ENCODE data around the gene SLF1.
A peak's percentile ranks its signal among the peaks of the same experiment; 100 is the strongest.
"Not testable (repeated sequence)": the region's sequence is repeated elsewhere in the genome, so short reads cannot be mapped to it uniquely, and the experiment has no call there.

Gene SLF1

DNA sequence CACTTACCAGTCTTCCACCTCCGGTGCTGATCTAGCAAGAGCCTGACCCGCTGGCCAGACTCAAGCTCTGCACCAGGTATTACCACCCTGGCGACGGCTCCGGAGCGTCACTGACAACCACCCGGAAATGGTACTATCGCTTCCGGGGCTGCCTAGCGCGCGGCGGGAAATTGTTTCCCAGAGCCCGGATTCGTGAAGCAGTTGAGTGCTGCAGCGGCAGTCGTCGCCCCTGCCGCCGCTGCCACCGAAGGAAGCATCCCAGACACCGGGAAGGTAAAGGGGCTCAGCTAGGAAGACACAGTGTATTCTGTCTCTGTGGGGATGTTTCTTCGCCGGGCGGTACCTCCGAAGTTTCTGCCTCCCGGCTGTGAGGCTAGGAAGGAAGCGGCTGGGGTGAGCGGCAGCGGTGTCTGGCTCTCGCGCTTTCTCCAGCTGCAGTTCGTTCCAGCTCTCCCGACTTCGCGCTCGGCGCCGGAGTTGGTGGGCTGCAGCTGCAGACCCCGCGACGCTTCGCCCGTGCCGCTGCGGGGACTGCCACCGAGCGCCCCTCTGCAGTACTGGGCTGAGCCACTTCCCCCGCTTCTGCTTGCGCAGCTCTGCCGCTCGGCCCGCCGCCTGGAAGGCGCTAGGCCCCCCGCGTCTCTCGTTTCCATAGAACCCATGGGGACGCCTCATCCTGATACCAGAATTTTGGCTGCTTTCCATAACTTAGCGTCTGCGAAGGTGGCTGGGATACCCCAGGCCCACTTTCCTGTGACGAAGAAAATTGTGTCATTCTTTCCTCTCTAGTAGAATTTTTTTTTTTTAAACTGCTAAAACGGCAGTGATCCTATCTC is at the start of gene SLF1, which contains the start of gene KIAA0825:
SLF1 (plus strand) TSS at position 177 of the 836 bp plus-strand sequence. CDS start 10,142 bp downstream, outside the sequence.
KIAA0825 (minus strand) TSS at position 112 of the 836 bp plus-strand sequence. CDS start 81,478 bp downstream, outside the sequence.
- H3K36me3 Mint-ChIP-seq (ENCODE audit: low read depth), result peaks cover 17% of the 10 kb centered on the region
- peaks cover 27% of the 10 kb centered on the region for H3K4me1 Mint-ChIP-seq (ENCODE audit: low read depth)
- intact Hi-C loops (cut with micrococcal nuclease), result loop anchor here (10.0 kb wide), 2 partner anchors 116 to 504 kb away; a partner anchor contains a TSS
- H3K27ac Mint-ChIP-seq, result peak within 1 kb of the TSS; percentile 90
- no peaks in the 10 kb centered on the region for H3K27me3 Mint-ChIP-seq
- peak within 1 kb of the TSS; percentile 89 for H3K4me3 Mint-ChIP-seq
- no peaks in the 10 kb centered on the region for H3K9me3 Mint-ChIP-seq

DNA sequence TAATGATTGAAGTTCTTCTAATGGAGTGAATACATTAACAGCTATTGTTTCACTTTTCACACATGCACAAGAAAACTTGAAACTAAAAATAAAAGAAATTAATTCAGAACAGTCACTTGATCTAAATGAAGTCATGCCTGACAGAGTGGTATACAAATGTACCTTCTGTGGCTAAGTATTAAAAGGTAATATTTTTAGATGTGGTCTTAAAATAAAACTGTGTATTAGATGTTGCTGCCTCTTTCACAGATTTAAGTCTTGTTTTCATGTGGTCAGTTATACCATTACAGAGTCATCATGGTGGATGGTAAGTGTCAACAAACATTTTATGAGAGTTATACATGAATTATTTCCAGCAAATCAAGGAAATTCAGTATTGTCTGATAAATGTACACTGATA is 47.1 kb upstream of the SLF1 start:
- no peak overlapping the region for H3K27ac Mint-ChIP-seq
- intact Hi-C loops (cut with micrococcal nuclease), result no loop called here
- no peak overlapping the region for H3K4me3 Mint-ChIP-seq
- H3K4me1 Mint-ChIP-seq (ENCODE audit: low read depth), result no peaks in the 10 kb centered on the region
- no peaks in the 10 kb centered on the region for H3K36me3 Mint-ChIP-seq (ENCODE audit: low read depth)
- no peaks in the 10 kb centered on the region for H3K27me3 Mint-ChIP-seq
- H3K9me3 Mint-ChIP-seq, result no peaks in the 10 kb centered on the region

DNA sequence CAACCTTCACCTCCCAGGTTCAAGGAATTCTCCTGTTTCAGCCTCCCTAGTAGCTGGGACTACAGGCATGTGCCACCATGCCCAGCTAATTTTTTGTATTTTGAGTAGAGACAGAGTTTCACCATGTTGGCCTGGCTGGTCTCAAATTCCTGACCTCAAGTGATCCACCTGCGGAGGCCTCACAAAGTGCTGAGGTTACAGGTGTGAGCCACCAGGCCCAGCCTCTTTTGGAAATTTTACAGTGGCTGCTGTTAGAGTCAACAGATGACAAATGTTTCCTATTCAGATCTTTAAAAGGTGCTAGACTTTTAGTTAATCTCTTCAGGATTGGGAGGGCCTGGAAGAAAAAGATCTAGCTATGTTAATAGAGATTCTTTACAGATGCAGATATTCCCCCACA is 45.1 kb upstream of the SLF1 start:
- H3K36me3 Mint-ChIP-seq (ENCODE audit: low read depth); H3K4me3 Mint-ChIP-seq; H3K27ac Mint-ChIP-seq; H3K27me3 Mint-ChIP-seq; intact Hi-C loops (cut with micrococcal nuclease); H3K4me1 Mint-ChIP-seq (ENCODE audit: low read depth); H3K9me3 Mint-ChIP-seq: not testable (repeated sequence)

DNA sequence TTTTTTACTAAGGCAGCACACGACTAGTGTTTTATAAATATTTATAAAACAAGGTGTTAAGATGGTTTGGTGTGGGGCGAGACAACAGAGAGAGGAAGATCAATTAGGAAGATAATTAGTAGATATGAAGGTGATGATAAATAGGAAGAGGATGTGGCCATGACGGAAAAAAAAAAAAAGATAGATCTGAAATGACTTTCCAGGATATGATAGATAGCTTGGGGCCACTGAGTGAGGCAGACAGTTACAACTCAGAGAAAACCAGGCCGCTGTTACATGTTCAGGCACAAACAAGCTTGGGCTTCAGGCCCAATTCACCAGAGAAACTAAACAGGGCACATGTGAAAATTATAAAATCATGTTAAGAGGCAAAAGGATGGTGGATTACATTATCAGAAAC is 43.3 kb upstream of the SLF1 start:
- intact Hi-C loops (cut with micrococcal nuclease), result no loop called here
- Mint-ChIP-seq H3K4me3 (no peak overlapping the region), H3K27ac (no peak overlapping the region), H3K27me3 (no peaks in the 10 kb centered on the region), H3K9me3 (no peaks in the 10 kb centered on the region), H3K36me3 (ENCODE audit: low read depth) (no peaks in the 10 kb centered on the region), H3K4me1 (ENCODE audit: low read depth) (no peaks in the 10 kb centered on the region)

DNA sequence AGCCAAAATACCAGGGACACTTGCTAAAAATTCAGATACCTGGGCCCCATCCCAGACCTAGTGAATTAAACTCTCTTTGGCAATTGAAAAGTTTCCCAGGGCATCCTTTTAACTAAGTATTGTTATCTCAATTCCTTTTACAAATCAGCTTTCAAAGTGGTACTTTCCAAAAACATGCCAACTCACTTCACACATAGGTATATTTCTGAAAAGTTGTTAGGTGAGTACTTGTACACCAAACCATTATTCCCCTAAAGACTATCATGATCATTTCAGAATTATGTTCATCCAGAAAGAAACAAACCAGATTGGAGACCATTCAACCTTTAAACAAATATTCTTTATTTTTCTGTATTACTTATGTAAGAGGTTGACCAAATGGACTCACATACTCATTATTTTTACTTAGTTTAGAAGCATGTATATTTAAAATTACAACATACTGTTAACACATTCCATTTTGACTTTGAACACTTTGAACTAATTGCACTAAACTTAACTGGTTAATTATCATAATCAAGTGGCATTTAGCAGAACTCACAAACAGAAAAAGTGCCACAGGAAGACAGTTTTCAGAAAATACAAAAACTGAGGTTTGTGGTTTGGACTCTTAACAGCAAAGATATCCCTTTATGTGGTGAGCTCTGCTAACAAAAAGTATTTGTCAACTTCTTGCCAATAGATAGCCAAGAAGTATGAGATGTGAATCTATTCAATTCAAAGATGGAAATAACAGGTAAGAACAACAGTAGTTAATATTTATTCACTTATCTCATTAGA is 40.8 kb upstream of the SLF1 start:
- H3K9me3 Mint-ChIP-seq, result no peaks in the 10 kb centered on the region
- H3K36me3 Mint-ChIP-seq (ENCODE audit: low read depth), result no peaks in the 10 kb centered on the region
- H3K27me3 Mint-ChIP-seq, result no peaks in the 10 kb centered on the region
- H3K4me1 Mint-ChIP-seq (ENCODE audit: low read depth), result no peaks in the 10 kb centered on the region
- intact Hi-C loops (cut with micrococcal nuclease), result no loop called here
- no peak overlapping the region for H3K27ac Mint-ChIP-seq
- H3K4me3 Mint-ChIP-seq, result no peak overlapping the region

DNA sequence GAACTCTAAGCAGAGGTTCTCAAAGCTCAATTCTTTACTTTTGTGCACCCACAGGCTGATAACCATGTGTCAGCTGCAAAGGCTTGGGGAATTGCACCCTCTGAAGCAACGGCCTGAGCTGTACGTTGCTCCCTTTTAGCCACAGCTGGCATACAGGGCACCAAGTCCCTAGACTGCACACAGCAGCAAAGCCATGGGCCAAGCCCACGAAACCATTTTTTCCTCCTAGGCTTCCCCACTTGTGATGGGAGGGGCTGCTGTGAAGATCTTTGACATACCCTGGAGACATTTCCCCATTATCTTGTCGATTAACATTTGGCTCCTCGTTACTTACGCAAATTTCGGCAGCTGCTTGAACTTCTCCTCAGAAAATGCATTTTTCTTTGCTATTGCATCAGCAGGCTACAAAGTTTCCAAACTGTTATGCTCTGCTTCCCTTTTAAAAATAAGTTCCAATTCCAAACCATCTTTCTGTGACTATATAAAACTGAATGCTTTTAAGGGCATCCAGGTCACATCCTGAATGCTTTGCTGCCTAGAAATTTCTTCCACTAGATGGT is 23.1 kb upstream of the SLF1 start:
- Mint-ChIP-seq H3K4me3 (peak overlapping the region; percentile 20), H3K27ac (no peak overlapping the region), H3K27me3 (no peaks in the 10 kb centered on the region), H3K9me3 (peaks cover 7% of the 10 kb centered on the region), H3K36me3 (ENCODE audit: low read depth) (no peaks in the 10 kb centered on the region), H3K4me1 (ENCODE audit: low read depth) (peaks cover 14% of the 10 kb centered on the region)
- intact Hi-C loops (cut with micrococcal nuclease), result no loop called here

DNA sequence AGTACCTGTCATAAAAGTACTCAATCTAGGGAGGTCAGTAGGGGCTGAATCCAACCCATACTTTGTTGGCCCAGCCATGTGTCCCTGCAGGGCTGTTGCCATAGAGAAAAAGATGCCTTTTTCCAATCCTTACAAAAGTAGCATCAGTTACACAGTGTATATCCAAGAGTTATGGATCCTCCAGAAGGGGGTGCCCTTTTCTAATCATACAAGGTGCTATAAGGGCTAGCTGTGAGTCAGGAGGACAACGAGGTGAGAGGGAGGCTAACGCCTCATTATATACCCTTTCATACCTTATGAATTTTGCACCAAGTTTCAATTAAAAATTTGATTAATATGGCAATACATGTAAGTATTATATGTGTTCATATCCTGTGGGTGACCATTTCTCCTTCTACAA is 4.9 kb upstream of the SLF1 start:
- peaks cover 11% of the 10 kb centered on the region for H3K36me3 Mint-ChIP-seq (ENCODE audit: low read depth)
- intact Hi-C loops (cut with micrococcal nuclease), result loop anchor here (10.0 kb wide), 2 partner anchors 121 to 499 kb away; a partner anchor contains a TSS
- H3K4me1 Mint-ChIP-seq (ENCODE audit: low read depth), result peaks cover 8% of the 10 kb centered on the region
- no peak overlapping the region for H3K4me3 Mint-ChIP-seq
- no peaks in the 10 kb centered on the region for H3K9me3 Mint-ChIP-seq
- H3K27ac Mint-ChIP-seq, result no peak overlapping the region
- no peaks in the 10 kb centered on the region for H3K27me3 Mint-ChIP-seq

DNA sequence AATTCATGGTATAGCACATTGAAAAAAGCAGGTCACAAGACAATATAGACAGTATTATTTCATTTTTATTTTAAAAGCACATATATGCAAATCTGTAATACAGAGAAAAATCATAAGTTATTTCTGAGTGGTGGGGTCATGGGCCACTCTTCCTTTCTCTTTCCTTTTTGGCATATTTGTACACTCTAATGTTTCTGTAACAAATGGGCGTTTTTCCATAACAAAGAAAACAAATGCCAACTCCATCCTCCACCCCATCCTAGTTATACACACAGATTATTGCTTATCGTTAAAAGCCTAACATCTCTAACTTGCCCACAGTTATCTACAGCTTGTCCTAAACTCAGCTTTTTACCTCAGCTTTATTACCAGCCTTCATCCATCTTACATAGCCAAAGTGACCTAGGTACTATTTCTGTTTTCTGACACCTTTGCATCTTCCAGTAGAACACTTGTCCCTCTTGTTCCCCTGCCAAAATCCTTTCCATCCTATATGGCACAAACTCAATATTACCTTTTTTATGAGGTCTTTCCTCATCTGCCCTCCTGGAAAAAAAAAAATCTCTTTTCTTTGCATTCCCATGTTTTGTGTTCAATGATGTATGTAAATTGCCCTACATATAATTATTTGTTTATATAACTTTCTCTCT is 4.2 kb upstream of the SLF1 start:
- H3K36me3 Mint-ChIP-seq (ENCODE audit: low read depth), result peaks cover 17% of the 10 kb centered on the region
- peaks cover 13% of the 10 kb centered on the region for H3K4me1 Mint-ChIP-seq (ENCODE audit: low read depth)
- no peak overlapping the region for H3K4me3 Mint-ChIP-seq
- intact Hi-C loops (cut with micrococcal nuclease), result loop anchor here (10.0 kb wide), 2 partner anchors 121 to 499 kb away; a partner anchor contains a TSS
- no peaks in the 10 kb centered on the region for H3K9me3 Mint-ChIP-seq
- H3K27ac Mint-ChIP-seq, result no peak overlapping the region
- no peaks in the 10 kb centered on the region for H3K27me3 Mint-ChIP-seq

DNA sequence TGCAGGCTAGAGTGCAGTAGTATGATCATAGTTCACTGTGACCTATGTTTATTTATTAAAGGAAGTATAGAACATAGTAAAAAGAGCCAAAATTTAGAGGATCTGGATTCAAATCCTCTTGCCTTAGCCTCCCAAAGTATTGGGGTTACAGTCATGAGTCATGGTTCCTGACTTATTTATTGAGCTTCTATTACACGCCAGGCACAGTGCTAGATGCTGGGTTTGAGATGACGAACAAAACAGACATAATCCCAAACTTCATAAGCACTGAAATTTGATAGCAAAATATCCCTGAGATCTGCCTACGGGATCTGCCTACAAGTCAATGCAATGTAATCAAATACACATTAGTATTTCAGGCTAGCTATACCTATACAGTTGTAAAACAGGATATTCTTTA is 2.6 kb upstream of the SLF1 start:
- Mint-ChIP-seq H3K27ac (no peak overlapping the region), H3K27me3 (no peaks in the 10 kb centered on the region)

DNA sequence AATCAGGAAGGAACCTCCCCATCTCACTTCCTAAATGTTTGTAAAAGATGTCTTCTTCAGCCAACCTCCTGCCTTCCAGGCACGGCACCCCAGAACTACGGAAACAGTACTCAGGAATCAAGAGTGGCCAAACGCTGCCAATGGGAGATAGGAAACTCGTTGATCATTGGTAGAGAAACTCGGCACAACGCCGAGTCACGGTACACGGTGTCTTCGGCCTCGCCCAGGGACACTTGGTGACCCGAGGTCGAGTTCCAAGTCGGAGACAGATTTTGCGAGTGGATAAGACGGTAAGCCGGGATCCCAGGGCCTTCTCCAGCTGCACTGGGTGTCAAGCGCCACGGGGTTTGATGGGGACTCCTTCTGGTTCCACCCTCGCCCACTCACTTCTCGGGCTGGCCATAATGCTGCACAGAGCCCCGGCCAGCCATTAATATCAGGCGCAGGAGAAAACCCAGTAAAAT is 408 bp upstream of the SLF1 start:
- intact Hi-C loops (cut with micrococcal nuclease), result loop anchor here (10.0 kb wide), 2 partner anchors 117 to 503 kb away; a partner anchor contains a TSS
- H3K36me3 Mint-ChIP-seq (ENCODE audit: low read depth), result peaks cover 17% of the 10 kb centered on the region
- H3K27me3 Mint-ChIP-seq, result no peaks in the 10 kb centered on the region
- H3K9me3 Mint-ChIP-seq, result no peaks in the 10 kb centered on the region
- peaks cover 27% of the 10 kb centered on the region for H3K4me1 Mint-ChIP-seq (ENCODE audit: low read depth)
- peak overlapping the region; percentile 89 for H3K4me3 Mint-ChIP-seq
- H3K27ac Mint-ChIP-seq, result peak overlapping the region; percentile 90

More for the DNA sequence above, 2.6 kb upstream of the SLF1 start:
- intact Hi-C loops (cut with micrococcal nuclease), result loop anchor here (10.0 kb wide), 2 partner anchors 119 to 501 kb away; a partner anchor contains a TSS
- Mint-ChIP-seq H3K9me3 (no peaks in the 10 kb centered on the region), H3K4me1 (ENCODE audit: low read depth) (peaks cover 21% of the 10 kb centered on the region), H3K4me3 (no peak overlapping the region), H3K36me3 (ENCODE audit: low read depth) (peaks cover 17% of the 10 kb centered on the region)

DNA sequence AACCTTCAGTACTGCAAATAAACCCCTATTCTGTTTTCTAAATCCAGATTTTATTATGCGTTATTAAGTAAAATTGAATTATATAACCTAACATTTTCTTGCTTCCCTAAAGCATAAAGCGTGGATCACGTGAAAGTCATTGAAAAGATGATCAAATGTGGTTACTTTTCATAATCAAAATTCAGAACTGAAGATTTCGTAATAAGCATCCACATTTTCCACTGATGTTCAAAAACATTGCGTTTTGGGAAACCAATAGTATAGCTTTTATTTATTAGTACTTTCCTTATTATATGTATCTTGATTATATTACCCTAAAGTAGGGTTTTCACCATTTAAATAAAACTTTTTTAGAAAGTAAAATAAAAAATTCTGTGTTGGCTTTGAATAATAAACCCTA is 1.8 kb downstream of the SLF1 start:
- Mint-ChIP-seq H3K27me3 (no peaks in the 10 kb centered on the region), H3K27ac (no peak overlapping the region), H3K4me3 (no peak overlapping the region), H3K4me1 (ENCODE audit: low read depth) (peaks cover 27% of the 10 kb centered on the region), H3K36me3 (ENCODE audit: low read depth) (peaks cover 17% of the 10 kb centered on the region), H3K9me3 (no peaks in the 10 kb centered on the region)
- intact Hi-C loops (cut with micrococcal nuclease), result no loop called here

DNA sequence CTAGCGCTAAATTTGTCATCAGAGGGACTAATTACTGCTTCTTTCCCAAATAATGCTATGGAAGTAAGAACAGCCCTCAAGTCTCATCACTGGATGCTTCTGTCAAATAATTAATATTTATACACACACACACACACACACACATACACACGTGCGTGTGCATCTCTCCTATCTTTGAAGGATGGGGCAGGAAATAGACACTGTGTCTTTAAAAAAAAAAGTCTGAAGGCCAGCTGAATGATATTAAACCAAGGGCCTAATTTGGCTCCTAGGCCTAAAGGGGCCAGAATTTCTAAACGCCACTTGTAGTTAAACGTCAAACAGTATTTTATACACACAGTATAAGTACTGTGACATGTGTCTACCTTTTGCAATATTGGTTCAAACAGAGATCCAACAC is 3.3 kb downstream of the SLF1 start:
- no peak overlapping the region for H3K4me3 Mint-ChIP-seq

DNA sequence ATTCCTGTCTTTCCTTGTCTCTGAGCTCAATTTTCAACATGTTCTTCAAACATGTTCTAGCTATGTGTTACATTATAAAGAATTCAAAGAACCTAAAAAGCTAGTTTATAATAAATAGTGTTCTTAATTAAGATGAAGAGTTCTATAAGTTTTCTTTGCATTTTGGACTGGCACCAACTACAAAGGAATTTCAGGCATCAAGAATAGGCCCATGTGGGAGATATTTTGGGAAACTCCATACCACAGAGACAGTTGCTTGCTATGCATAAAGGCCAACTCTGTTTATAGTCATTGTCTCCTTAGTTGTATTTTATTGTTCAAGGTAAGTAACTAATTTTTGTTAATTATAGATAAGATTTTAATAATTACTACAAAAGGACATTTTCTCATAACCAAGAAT is 4.5 kb downstream of the SLF1 start:
- H3K9me3 Mint-ChIP-seq, result no peaks in the 10 kb centered on the region
- peaks cover 12% of the 10 kb centered on the region for H3K36me3 Mint-ChIP-seq (ENCODE audit: low read depth)
- peaks cover 19% of the 10 kb centered on the region for H3K4me1 Mint-ChIP-seq (ENCODE audit: low read depth)
- H3K27ac Mint-ChIP-seq, result no peak overlapping the region
- intact Hi-C loops (cut with micrococcal nuclease), result no loop called here
- H3K4me3 Mint-ChIP-seq, result no peak overlapping the region
- H3K27me3 Mint-ChIP-seq, result no peaks in the 10 kb centered on the region

More for the DNA sequence above, 3.3 kb downstream of the SLF1 start:
- H3K9me3 Mint-ChIP-seq, result no peaks in the 10 kb centered on the region
- peaks cover 27% of the 10 kb centered on the region for H3K4me1 Mint-ChIP-seq (ENCODE audit: low read depth)
- intact Hi-C loops (cut with micrococcal nuclease), result no loop called here
- no peaks in the 10 kb centered on the region for H3K27me3 Mint-ChIP-seq
- H3K27ac Mint-ChIP-seq, result no peak overlapping the region
- peaks cover 17% of the 10 kb centered on the region for H3K36me3 Mint-ChIP-seq (ENCODE audit: low read depth)

Data from dendritic cell treated with granulocyte-macrophage colony-stimulating factor and Interleukin-4, amounts not matched to agents 40 ng/mL and 50 ng/mL, for 4 days (primary cell).